GM18511 (cell line): ENCODE results near the gene SUN1.
"Not testable (repeated sequence)": the region's sequence is repeated elsewhere in the genome, so short reads cannot be mapped to it uniquely, and the experiment has no call there.

Experiments used
- ATAC-seq: cut with Tn5 transposase; IDR thresholded peaks from one replicate; pipeline ENCODE4 v1.9.1; 2021; ENCODE audit warnings: mild to moderate bottlenecking, moderate library complexity; ENCODE audit not compliant: unreplicated experiment

SUN1 gene

GRCh38 chr7:854118-854775 is 22.0 kb downstream of the SUN1 start:
- no peak for ATAC-seq

DNA sequence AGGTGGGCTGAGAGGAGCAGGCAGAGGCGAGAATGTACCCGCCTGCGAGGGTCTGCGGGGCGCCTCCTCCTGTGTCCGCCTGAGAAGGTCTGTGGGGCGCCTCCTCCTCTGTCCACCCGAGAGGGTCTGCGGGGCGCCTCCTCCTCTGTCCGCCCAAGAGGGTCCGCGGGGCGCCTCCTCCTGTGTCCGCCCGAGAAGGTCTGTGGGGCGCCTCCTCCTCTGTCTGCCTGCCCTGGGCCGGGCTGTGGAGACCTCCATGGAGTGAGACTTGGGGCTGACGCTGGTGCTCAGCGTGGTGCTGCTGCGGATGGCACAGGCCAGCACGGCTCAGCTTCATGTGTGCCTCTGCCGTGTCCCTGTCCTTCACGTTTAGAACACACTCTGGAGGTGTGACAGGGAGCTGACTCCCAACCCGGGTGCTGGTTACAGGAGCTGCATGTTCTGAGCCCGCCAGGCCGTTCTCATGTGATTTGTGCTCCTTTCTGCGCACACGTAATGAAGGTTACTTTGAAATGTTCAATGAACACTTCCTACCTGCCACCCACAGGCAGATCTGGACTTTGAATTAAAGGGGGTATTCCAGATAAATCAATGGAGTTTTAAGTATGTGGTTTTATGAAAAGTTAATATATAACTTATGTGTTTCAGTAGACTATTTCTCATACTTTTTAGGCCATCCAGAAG is 23.6 kb downstream of the SUN1 start:
- no peak for ATAC-seq

DNA sequence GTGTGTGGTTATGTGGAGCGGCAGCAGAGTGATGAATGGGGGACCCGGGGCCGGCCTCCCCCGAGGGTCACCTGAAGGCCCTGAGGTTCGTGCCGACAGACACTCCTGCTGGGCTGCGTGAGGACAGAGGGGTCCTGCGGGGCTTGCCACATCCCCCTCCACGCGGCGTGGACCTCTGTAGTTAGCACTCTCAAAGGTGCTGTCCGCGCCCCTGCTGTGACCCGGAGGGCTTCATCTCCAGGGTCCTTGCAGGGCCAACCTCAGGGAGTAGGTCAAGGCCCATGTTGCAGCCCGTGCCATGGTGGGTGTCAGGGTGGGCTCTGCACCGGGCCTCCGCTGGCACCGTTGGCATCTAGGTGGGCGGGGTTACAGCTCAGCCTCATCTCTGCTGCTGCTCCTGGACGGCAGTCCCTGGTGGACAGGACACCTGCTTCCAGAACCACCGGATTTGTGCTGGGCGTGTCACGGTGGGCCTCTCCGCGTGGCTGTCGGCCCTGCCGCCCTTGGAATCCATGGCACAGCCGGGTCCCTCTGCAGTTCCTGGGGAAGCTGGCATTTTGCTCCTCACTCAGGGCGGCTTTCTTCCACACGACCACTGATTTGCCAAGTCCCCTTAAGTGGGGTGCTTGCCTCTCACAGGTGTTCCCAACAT is 24.3 kb downstream of the SUN1 start:
- no peak for ATAC-seq

- no peak for ATAC-seq
These were observed 25.4 kb downstream of the SUN1 start for GRCh38 chr7:857661-858060.

DNA sequence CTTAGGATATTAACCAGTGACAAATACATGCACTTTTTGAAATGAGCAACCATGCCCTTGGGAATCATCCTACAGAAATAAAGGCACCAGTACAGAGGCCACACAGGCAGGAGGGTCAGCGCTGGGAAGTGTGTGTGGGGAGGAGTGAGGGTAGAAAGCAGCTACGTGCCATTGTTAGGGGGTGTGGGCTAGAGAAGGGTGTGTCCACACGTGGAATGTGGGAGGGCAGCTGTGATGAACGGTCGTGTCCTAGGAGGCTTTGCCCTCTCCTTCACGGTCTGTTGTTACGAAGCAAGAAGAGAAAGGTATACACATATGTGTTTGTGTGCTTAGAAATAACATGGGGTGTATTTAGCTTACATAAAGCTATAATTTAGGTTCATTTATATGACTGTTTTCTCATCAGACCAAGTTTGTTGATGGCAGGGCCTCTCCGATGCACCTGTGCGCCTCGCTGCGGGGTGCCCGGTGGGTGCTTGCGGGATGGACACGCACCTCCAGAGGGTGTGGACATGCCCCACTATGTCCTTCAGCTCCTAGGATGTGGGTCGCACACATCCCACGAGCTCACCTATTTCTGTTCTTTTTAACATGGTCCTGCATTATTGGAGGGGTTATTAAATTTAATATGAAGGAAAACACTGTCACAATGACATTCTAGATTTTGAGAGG is 27.2 kb downstream of the SUN1 start:
- ATAC-seq = no peak

DNA sequence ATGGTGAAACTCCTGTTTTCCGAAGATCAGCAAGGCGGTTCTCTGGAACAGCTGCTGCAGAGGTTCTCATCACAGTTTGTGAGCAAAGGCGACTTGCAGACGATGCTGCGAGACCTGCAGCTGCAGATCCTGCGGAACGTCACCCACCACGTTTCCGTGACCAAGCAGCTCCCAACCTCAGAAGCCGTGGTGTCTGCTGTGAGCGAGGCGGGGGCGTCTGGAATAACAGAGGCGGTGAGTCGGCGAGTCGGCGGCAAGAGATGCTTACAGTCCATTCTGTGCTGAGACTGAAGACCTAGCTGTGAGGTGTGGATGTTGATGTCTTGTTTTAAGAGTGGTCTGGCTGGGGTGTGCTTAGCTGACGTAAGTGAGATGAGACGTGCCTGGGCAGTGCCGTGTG is 27.9 kb downstream of the SUN1 start:
- no peak for ATAC-seq

DNA sequence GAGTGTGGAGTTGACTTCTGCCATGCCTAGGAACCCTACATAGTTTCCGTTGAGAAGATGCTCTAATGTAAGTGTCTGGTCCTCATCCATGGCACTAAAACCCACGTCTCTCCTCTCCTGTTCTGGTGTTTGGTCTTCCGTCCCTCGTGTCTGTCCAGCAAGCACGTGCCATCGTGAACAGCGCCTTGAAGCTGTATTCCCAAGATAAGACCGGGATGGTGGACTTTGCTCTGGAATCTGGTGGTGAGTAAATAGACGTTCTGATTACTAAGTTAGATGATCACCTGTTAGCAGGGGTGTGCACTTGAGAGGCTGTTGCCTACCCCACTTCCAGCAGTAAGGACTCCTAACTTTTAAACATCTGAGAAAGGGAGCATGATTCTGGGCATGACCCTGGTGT is 28.9 kb downstream of the SUN1 start:
- ATAC-seq = no peak

DNA sequence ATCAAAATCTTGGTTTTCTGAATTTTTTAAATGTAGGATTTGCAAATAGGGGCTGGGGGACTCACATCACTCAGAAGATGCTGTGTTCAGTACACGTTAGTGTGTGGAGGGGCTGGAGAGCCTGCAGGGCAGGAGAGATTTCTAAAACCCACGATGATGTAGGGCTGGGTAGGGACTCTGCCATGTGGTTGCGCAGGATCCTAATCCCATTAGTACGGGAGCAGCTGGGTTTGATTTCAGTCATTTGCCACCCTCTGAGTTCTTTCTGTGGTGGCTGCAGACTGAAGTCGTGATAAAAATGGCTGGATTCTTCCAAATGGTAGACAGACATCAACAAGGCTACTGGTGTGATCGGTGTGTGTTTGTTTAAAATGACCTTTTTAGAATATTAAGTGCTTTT is 29.9 kb downstream of the SUN1 start:
- no peak for ATAC-seq

DNA sequence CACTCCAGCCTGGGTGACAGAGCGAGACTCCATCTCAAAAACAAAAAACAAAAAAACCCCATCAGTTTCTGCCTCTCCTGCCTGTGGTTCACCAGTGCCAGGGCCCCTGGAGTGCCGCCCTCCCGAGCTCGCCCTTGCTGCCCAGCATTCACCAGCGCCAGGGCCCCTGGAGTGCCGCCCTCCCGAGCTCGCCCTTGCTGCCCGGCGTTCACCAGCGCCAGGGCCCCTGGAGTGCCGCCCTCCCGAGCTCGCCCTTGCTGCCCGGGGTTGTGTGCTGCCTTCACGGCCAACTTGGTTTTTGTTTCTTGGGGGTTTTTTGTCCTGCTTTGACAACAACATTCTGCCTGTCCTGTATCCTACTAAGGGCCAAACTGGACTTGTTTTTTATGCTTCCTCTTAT is 30.8 kb downstream of the SUN1 start:
- no peak for ATAC-seq

- ATAC-seq = no peak
These were observed 33.6 kb downstream of the SUN1 start for GRCh38 chr7:865921-866320.

- ATAC-seq = no peak
These were observed 34.7 kb downstream of the SUN1 start for GRCh38 chr7:867001-867405.

DNA sequence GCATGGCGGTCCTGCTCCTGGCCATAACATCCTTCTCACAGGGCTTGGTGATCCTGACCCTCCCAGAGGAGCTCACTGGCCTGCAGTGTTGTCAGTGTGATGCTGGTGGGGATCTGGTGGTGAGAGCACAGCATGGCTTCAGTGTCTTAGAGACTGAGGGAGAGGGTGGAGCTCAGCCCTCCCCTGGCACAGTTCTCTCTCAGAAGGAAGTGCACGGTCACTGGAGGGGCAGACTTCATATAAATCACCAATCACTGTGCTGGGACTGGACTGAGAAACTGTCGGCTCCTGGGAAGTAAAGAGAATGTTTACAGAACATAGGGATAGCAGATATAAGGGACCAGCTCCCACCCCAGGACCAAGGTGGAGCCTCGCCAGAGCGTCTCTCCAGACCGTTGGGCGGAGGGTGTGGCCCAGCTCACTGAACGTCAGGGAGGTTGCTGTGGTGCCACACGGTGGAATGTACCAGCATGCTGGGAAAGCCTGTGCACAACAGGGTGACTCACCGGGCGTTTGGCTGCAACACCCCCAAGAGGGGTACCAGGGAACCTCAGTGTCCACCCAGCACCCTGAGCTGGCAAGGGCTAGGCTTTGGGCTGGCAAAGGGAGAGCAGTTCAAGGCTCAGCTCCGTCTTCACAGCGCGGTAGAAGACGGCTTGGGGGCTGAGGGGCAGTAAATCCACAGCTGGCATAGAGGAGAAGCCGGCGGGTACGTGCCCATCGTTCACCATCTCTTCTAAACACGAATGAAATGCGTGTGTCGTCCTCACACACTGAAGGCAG is 35.3 kb downstream of the SUN1 start:
- no peak for ATAC-seq

GRCh38 chr7:868189-868486 is 35.9 kb downstream of the SUN1 start:
- ATAC-seq = no peak

- ATAC-seq = no peak
These were observed 37.1 kb downstream of the SUN1 start for GRCh38 chr7:869348-869747.

GRCh38 chr7:871900-872537 is 39.7 kb downstream of the SUN1 start:
- no peak for ATAC-seq

DNA sequence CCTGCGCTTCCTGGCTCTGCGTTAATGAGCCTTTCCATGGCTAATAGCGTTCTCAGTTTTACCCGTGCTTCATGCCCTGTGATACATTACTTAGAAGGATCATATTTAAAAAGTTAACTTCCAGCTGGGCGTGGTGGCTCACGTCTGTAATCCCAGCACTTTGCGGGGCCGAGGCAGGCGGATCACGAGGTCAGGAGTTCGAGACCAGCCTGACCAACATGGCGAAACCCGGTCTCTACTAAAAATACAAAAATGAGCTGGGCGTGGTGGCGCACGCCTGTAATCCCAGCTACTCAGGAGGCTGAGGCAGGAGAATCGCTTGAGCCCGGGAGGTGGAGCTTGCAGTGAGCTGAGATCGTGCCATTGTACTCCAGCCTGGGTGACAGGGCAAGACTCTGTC is 40.4 kb downstream of the SUN1 start:
- ATAC-seq = not testable (repeated sequence)

DNA sequence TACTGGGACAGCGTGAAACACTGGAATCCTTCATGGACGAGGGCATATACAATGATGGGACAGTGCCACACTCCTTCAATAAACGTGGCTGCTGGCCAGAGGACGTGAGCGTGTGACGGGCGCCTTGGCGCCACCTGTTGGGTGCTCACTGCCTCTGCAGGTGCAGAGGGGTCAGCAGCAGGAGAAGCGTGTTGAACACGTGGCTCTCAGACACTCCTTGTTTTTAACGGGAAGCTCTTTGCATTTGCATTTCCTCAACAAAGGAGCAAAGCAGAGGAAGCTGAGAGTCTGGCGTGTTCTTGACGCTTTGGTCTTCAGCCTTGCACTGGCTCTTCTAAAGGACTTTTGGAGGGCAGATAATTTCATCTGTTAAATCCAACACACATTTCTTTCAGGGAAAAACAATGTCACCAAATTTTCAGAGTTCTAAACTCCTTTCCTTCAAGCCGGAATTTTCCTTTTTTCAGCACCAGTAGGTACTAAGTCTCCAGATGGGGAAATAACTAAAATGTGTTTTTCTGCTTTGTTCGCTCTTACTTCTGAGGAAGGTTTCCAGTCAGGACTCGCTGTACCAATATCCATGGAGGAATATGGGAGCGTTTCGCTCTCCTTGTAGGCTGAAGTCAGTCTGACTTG is 41.2 kb downstream of the SUN1 start:
- ATAC-seq = peak; percentile 29

DNA sequence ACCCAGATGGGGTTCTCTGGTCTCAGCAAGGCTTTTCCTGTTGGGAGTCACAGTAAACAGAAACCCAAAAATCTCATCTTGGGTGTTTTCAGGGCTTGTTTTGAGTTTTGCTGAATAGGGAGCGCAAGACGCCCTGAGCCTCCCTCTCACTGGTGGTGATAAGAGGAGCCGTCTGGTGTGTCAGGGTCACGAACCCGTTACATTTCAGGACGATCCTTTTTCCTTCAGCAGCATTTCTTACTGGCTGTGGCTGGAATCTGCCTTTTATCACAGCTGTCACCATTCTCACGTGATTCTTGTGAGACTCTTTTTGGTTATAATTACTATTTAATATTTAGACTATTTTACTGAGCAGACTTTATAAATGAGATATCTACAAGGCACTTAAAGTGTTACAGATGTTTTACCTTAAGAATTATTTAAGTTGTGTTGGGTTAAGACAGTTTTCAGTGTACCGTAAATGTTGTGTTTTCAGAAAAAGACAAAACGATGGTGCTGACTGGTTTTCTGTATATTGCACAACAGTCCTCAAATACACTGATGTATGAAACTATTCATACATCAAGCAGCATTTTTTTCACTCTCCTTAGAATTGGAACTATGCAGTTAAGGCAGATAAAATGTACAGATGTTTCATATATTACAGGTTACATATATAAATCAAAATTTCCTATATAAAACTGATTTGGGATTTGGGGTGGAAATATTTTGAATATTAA is 41.9 kb downstream of the SUN1 start:
- no peak for ATAC-seq

- ATAC-seq = no peak
These were observed 42.8 kb downstream of the SUN1 start for GRCh38 chr7:875051-875450.
